GM18867 (cell line): ENCODE results near the gene HMGCS2.
A peak's percentile ranks its signal among the peaks of the same experiment; 100 is the strongest.

Source experiments
- ATAC-seq: cut with Tn5 transposase; IDR thresholded peaks from one replicate; pipeline ENCODE4 v1.9.1; 2021; ENCODE audit warnings: mild to moderate bottlenecking, moderate library complexity; ENCODE audit not compliant: unreplicated experiment

Gene HMGCS2

GRCh38 chr1:119762953-119763352, 5.8 kb downstream of the HMGCS2 start:
- ATAC-seq: no peak

GRCh38 chr1:119762409-119762808, 6.3 kb downstream of the HMGCS2 start:
- no peak for ATAC-seq

- no peak for ATAC-seq
Observed at GRCh38 chr1:119758584-119758983, 10.1 kb downstream of the HMGCS2 start.

GRCh38 chr1:119752592-119752991, 16.1 kb downstream of the HMGCS2 start:
- no peak for ATAC-seq

GRCh38 chr1:119748040-119748439, 20.7 kb downstream of the HMGCS2 start:
- ATAC-seq: no peak

GRCh38 chr1:119747451-119747850, 21.3 kb downstream of the HMGCS2 start:
- ATAC-seq: no peak

GRCh38 chr1:119745034-119745433, 23.7 kb downstream of the HMGCS2 start:
- ATAC-seq: no peak

- no peak for ATAC-seq
Observed at GRCh38 chr1:119744598-119744942, 24.1 kb downstream of the HMGCS2 start.

GRCh38 chr1:119743776-119744597, 24.7 kb downstream of the HMGCS2 start:
- peak; percentile 76 for ATAC-seq

GRCh38 chr1:119743308-119743707, 25.4 kb downstream of the HMGCS2 start:
- no peak for ATAC-seq

GRCh38 chr1:119742677-119743076, 26.0 kb downstream of the HMGCS2 start:
- no peak for ATAC-seq

GRCh38 chr1:119742202-119742601, 26.5 kb downstream of the HMGCS2 start:
- ATAC-seq: no peak

- ATAC-seq: no peak
Observed at GRCh38 chr1:119740896-119741780, 27.6 kb downstream of the HMGCS2 start.

GRCh38 chr1:119740261-119740660, 28.4 kb downstream of the HMGCS2 start:
- ATAC-seq: no peak

- no peak for ATAC-seq
Observed at GRCh38 chr1:119739150-119739549, 29.6 kb downstream of the HMGCS2 start.

- no peak for ATAC-seq
Observed at GRCh38 chr1:119738100-119738720, 30.5 kb downstream of the HMGCS2 start.

GRCh38 chr1:119737040-119737682, 31.5 kb downstream of the HMGCS2 start:
- no peak for ATAC-seq

GRCh38 chr1:119736649-119737039, 32.1 kb downstream of the HMGCS2 start:
- ATAC-seq: no peak

- ATAC-seq: no peak
Observed at GRCh38 chr1:119735217-119735616, 33.5 kb downstream of the HMGCS2 start.

GRCh38 chr1:119733754-119734153, 35.0 kb downstream of the HMGCS2 start:
- ATAC-seq: no peak
